Adrenal gland (tissue), 12 donors: Measurements from ENCODE around the gene VWA3B. TPM values are rescaled to one million over a fixed set of nuclear protein-coding genes. Genes with fewer than 3 reads are reported as not detected.

Experiments used
- DNase-seq, 7 donors: peaks; one replicate each; pipeline ENCODE4 v3.0.0-alpha.2; 2019 to 2020
- H3K27ac ChIP-seq, 5 donors: fragments of 200-600 bp; sonication (generic) in 4 of 5; 1 replicate in 3 of 5; 2 replicates in 2 of 5; pipeline versions ENCODE4 v1.5.1 to v1.8.0; 2016 to 2020; ENCODE audit warnings: mild to moderate bottlenecking in 1 of 5
- H3K27me3 ChIP-seq: fragments of 200-600 bp; 2 replicates; pipeline ENCODE4 v1.8.0; 2021
- H3K36me3 ChIP-seq, 2 donors: fragments of 200-600 bp; replicated peaks in 1 of 2; 1 replicate in 1 of 2; 2 replicates in 1 of 2; pipeline versions ENCODE4 v1.5.1 to v1.8.0; 2018 to 2022
- H3K4me1 ChIP-seq, 2 donors: fragments of 200-600 bp; replicated peaks in 1 of 2; 1 replicate in 1 of 2; 2 replicates in 1 of 2; pipeline versions ENCODE4 v1.5.1 to v1.8.0; 2018 to 2021
- H3K4me3 ChIP-seq, 4 donors: fragments of 200-600 bp; sonication (generic) in 3 of 4; one replicate each; pipeline ENCODE4 v1.5.1; 2016 to 2018
- H3K9me3 ChIP-seq, 3 donors: fragments of 200-600 bp; sonication (generic) in 1 of 3; replicated peaks in 1 of 3; 1 replicate in 2 of 3; 2 replicates in 1 of 3; pipeline versions ENCODE4 v1.5.1 to v1.8.0; 2016 to 2021
- CTCF ChIP-seq, 6 experiments: fragments of 450-650 bp in 4 of 6; fragments of 200-600 bp in 2 of 6; sonication (generic) in 1 of 6; IDR thresholded peaks; 1 replicate in 5 of 6; 2 replicates in 1 of 6; pipeline versions ENCODE4 v1.5.1 to v1.8.0; 2016 to 2021; ENCODE audit warnings: antibody characterized with exemption in 6 of 6, mild to moderate bottlenecking in 2 of 6, moderate library complexity in 1 of 6
- POLR2A ChIP-seq, 2 donors: fragments of 450-650 bp; IDR thresholded peaks; one replicate each; pipeline ENCODE4 v1.6.1; 2017; ENCODE audit warnings: antibody characterized with exemption in 2 of 2, mild to moderate bottlenecking in 2 of 2, moderate library complexity in 1 of 2
- WGBS, 4 donors: extraction: QIAGEN DNeasy Blood & Tissue Kit in 2 of 4; methylation state at CpG; one replicate each; pipeline versions ENCODE4 v1.1.5 to v1.1.7; 2013 to 2017; 5-methylcytosine and 5-hydroxymethylcytosine counted together
- intact Hi-C, 2 donors: fragments of 100-400 bp; cut with DNase I; formaldehyde crosslinking; loops; one replicate each; pipeline versions ENCODE4 v1.14.1 to v1.15.0; 2022 to 2023
- polyA plus RNA-seq, 3 donors: library from polyadenylated mRNA; stranded (reverse); fragments of 200-250 nt in 2 of 3; fragments of 350-450 nt in 1 of 3; fragmentation: Illumina TruSeq in 1 of 3; extraction: RNeasy Lipid Tissue Mini Kit (QIAGEN cat#74804) in 1 of 3; gene quantifications; one replicate each; pipeline ENCODE4 v1.2.3, GENCODE V29; 2013 to 2014
- total RNA-seq, 9 donors: library from RNA; depleted of rRNA in 4 of 9; stranded (reverse); fragments of >200 nt in 4 of 9; fragments of 120-200 nt in 1 of 9; fragmentation: NEBNext Ultra II Directional in 1 of 9; extraction: Animal tissue kit (Norgen Biotek cat#: 25700) in 1 of 9; gene quantifications; one replicate each; pipeline versions ENCODE4 v1.1.0 to v1.2.4, GENCODE V29; 2013 to 2023
- donor health status: healthy with polysubstance abuse.
- donor health status: Bipolar disorder and iron deficiency.
- donor health status: DM: yes; HTN: yes; CAD: no.
- donor health status: DM: no; HTN: no; CAD: no.
- donor health status: DM: no; HTN: no; CAD: no.
- donor health status: DM: yes; HTN: yes; CAD: no.

VWA3B gene
- total and polyA plus RNA-seq, 12 donors: 0.07 to 0.33 (median 0.17) TPM; not detected in 8

GRCh38 chr2:98241592-98241991 lies 154.6 kb downstream of the VWA3B start:
- TF ChIP-seq POLR2A (IDR thresholded peaks at IDR 0.05): no peak
- no peak for TF ChIP-seq CTCF (IDR thresholded peaks at IDR 0.05)
- Histone ChIP-seq H3K4me1 (no peaks in the 10 kb centered on the region), H3K9me3 (no peaks in the 10 kb centered on the region), H3K27ac (no peak overlapping the region), H3K36me3 (no peaks in the 10 kb centered on the region), H3K4me3 (no peak overlapping the region), H3K27me3 (no peaks in the 10 kb centered on the region)
- DNase-seq: no peak
- 47 to 69% (median 54%) methylated on average over 2 of the region's 2 CpGs for WGBS, 4 donors
- intact Hi-C loops: no loop called here

DNA sequence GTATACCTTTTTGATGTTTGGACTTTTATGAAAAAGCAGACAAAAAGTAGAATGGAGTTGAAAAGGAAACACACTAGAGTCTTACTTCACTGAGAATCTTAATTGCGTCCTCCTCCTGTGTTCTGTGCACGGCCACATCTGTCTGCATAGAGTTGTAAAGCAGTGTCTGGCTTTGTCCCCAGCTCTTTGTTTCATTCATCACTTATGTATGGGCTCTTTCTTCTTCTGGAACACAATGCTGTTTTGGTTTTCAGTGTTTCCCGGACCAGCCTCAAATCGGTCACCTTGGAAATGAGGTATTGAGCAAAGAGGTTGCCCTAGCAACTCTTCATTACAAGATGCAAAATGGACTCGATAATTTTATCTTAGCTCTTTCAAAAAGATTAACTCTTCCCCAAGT lies 155.0 kb downstream of the VWA3B start:
- H3K27me3 ChIP-seq: no peaks in the 10 kb centered on the region
- no peaks in the 10 kb centered on the region for H3K36me3 ChIP-seq
- DNase-seq: no peak
- 75 to 85% (median 81%) methylated on average over 5 of the region's 5 CpGs for WGBS, 4 donors
- no peaks in the 10 kb centered on the region for H3K4me1 ChIP-seq
- H3K4me3 ChIP-seq: no peak overlapping the region
- intact Hi-C loops: no loop called here
- H3K27ac ChIP-seq: no peak overlapping the region
- TF ChIP-seq CTCF (IDR thresholded peaks at IDR 0.05) (no peak), POLR2A (IDR thresholded peaks at IDR 0.05) (no peak)
- no peaks in the 10 kb centered on the region for H3K9me3 ChIP-seq

GRCh38 chr2:98245491-98245890 lies 158.5 kb downstream of the VWA3B start:
- WGBS, 4 donors: 62 to 73% (median 72%) methylated on average over 4 of the region's 4 CpGs
- TF ChIP-seq CTCF (IDR thresholded peaks at IDR 0.05) (no peak), POLR2A (IDR thresholded peaks at IDR 0.05) (no peak)
- no peak overlapping the region for H3K27ac ChIP-seq
- DNase-seq: no peak
- H3K4me1 ChIP-seq: no peaks in the 10 kb centered on the region
- H3K36me3 ChIP-seq: no peaks in the 10 kb centered on the region
- peaks cover 0 to 8% (median 0%) of the 10 kb centered on the region in 3 donors for H3K9me3 ChIP-seq
- H3K27me3 ChIP-seq: no peaks in the 10 kb centered on the region
- H3K4me3 ChIP-seq: no peak overlapping the region
- intact Hi-C loops: no loop called here

- Histone ChIP-seq H3K27ac (no peak overlapping the region), H3K36me3 (no peaks in the 10 kb centered on the region), H3K4me3 (no peak overlapping the region), H3K9me3 (peaks cover 0 to 8% (median 0%) of the 10 kb centered on the region in 3 donors), H3K27me3 (no peaks in the 10 kb centered on the region), H3K4me1 (no peaks in the 10 kb centered on the region)
- intact Hi-C loops: no loop called here
- DNase-seq: no peak
- no peak for TF ChIP-seq CTCF (IDR thresholded peaks at IDR 0.05)
- TF ChIP-seq POLR2A (IDR thresholded peaks at IDR 0.05): no peak
Observed at GRCh38 chr2:98247383-98247782, 160.4 kb downstream of the VWA3B start.
